Endometrial microvascular endothelial cells (primary cell): Measurements from ENCODE around the gene USP49. TPM values are rescaled to one million over a fixed set of nuclear protein-coding genes. Genes with fewer than 3 reads are reported as not detected.
"Not testable (repeated sequence)": the region's sequence is repeated elsewhere in the genome, so short reads cannot be mapped to it uniquely, and the experiment has no call there.

Experiments used
- in situ Hi-C: cut with HindIII; loops from 2 replicates; pipeline ENCODE4 v1.10.0; 2017; ENCODE audit warnings: low sequenced_read_pairs, low pct_unique_long_range_greater_than_20kb; ENCODE audit errors: inconsistent ontology term
- total RNA-seq: library from RNA; depleted of rRNA; stranded (reverse); fragments of >200 nt; gene quantifications from one replicate; pipeline ENCODE4 v1.2.3, GENCODE V29; 2015; ENCODE audit errors: inconsistent ontology term

The USP49 gene
- total RNA-seq, 1 donor from 2014 or later = 2.8 TPM

DNA sequence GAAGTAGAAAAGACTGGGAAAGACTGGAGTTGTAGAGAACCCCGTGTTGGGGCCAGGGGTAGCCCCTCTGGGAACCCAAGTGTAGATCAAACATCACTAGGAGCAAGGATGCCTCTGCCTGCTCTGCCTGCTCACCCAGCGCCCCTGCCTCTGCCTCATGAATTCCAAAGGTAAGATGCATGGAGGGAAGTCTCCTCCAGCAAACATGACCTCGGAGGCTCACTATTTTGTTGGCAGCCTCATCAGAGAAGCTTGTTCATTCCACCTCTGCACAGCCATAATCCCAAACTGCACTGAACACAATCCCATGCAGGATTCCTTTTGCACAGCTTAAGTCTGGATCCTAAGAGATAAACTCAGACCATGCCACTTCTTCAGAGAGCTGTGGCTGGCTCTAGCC is 120.3 kb downstream of the USP49 start:
- in situ Hi-C loops = loop anchor here (25.0 kb wide), 1 partner anchor 262 kb away; no protein-coding TSS in a partner anchor

DNA sequence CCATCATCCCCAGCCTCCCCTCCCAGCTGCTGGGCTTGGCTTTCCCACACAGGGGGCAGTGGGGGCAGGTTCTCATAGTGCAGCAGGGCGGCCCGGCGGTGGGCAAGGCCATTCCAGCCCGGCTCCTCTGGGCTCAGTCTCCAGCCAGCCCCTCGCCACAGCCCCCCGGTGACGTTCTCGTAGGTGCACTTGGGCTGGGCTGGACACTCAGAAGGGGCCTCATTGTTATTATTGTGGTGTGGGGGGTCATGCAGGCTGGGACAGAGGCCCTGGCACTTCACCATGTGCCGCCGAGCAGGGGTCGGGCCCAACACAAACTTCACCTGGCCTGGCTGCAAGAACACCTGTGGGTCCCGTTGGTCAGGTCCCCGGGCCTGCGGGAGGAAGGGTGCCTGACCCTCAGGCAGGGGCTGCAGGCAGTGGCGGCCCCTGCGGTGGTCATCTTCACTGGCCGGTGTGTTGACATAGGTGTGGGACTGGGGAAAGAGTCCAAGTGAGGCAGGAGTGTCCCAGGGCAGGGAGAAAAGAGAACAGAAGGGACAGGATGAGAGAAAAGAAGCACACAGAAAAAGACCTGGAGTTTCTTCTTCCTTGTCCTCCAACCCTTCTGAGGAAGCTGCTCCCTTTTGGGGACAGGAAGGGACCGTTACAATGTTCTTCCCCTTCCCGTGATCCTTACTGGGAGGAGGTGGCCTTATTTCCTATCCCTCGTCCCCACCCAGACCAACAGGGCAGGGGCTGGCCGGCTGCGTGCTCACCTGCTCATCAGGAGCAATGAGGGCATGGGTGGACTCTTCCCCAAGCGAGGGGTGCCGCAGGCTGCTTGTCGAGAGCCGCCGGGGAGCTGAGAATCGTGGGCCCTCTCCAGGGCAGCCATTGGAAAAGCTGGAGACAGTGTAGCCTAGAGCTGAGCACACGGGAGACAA is 123.9 kb downstream of the USP49 start:
- in situ Hi-C loops = no loop called here

DNA sequence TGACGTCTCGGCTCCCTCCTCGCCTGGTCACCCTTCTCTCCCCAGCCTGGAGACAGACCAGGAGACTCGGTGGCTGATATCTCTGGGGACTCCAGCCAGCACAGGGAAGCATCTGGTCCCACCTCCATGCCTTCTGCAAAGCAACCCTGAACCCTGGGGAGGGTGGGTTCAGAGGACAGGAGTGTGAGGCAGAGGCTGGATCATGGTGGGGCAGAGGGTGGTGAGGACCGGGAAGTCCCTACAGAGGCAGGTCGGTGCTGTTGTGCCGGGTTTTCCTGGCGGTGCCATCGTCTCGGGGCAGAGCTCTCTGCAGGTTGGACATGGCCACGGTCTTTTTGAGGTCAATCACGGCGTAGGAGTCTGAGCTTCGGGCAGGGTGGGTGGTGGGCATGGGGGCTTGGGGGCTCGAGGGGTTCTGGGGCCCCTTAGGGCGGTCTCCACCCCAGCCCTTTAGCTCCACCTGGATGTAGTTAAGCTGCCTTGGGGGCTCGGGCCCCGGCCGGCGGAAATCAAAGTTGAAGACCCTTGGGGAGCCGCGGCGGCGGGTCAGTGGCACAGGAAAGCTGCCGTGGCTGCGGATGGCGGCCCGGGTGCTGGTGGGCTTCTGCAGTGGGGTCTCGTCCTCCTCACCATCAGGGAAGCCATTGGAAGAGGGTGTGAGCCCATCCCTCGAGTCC is 124.7 kb downstream of the USP49 start:
- in situ Hi-C loops = no loop called here

DNA sequence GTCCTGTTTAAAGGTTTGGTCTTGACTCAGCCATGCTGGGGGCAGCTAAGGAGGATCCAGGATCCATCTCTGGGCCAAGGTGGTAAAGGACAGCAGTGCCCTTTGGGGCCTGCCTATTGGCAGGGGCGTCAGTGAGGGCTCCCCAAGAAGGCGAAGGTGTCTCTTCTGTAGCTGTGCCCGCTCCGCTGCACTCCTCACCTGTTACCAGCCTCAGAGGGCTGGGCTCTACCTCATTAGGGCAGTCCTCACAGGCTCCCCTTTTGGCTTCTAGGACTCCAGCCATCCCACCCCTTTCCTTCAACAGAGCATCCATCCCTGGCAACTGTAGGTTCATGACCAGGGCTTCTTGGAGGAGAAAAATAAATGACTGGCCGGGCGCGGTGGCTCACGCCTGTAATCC is 125.8 kb downstream of the USP49 start:
- in situ Hi-C loops = no loop called here

DNA sequence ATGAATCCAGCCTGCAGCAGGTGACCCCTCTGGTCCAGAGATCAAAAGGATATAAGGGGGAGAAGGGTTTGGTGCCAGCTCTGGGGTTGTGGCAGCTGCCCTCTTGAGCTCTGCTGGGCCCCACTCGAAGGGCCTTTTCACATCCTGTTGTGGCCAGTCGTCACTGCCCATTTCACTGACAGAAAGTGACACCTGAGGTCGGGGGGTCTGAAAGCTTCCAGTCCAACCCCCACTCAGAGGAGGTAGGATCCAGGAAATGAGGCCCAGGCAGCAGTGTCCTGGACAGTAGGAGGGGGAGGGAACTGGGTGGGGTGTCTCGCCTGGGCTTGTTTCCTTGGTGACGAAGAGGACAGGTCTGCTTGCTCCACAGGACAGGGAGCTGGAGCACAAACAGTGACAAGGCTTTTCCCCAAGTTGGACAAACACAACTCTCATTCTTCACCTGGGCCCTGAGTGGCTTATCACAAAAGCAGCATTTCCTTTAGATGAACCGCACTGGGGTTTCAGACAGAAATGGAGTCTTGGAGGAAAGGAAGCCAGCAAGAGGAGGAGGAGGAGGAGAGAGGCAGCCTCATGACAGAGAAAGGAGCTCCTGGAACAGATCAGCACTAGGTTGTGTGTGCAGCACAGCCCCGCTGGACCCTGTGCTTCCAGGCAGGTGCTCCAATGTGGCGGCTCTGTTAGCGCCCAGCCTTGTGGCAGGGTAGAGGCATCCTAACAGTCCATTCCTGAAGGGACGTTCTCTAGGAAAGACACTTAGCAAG is 126.4 kb downstream of the USP49 start:
- in situ Hi-C loops = no loop called here

DNA sequence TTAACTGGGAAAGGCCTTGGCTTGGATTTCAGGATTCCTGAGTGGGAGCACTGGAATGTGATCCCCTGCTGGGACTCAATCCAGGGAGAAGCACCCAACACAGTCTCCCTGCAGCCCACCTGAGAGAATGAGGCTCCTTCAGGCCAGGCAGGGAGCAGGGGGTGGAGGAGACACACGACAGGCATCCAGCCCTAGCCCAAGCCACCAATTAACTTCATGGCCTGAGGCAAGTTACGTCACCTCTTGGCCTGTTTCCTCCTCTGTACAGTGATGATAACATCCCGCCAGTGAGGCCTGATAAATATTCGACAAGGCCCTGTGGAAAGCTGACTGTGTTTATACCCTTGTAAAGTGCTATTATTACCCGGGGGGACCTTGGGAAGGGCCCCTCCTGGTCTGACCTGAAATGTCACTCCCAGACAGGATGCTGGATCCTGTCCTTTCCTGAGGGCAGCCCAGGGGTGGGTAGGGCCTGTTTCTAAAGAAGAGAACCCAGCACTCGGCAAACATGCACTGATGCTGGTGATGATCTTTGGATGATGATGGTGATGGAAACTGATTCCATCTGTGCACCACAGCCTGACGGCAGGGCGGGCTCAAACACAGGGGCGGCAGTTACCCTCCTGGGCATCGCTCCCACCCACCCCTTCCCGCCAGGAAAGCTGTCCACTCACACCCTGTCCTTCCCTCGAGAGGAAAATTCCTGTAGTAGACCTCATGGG is 127.9 kb downstream of the USP49 start:
- in situ Hi-C loops = no loop called here

DNA sequence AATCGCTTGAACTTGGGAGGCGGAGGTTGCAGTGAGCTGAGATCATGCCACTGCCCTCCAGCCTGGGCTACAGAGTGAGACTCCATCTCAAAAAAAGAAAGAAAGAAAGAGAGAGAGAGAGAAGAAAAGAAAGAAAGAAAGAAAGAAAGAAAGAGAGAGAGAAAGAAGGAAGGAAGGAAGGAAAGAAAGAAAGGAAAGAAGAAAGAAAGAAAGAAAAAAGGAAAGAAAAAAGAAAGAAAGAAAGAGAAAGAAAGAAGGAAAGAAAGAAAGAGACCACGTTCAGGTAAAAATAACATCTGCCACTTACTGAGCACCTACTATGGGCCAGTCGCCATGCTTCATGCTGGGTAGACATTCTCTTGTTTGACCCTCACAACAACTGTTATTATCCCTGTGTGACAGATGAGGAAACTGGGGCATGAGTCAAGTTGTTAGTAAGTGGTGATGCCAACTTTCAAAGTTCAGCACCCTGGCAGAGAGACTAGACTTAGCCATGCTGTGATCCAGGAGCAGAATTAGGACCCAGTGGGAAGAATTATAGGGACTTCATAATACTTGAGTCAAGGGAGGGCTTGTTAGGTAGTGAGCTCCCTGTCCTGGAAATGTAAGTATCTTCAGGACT is 129.0 kb downstream of the USP49 start:
- in situ Hi-C loops = not testable (repeated sequence)

DNA sequence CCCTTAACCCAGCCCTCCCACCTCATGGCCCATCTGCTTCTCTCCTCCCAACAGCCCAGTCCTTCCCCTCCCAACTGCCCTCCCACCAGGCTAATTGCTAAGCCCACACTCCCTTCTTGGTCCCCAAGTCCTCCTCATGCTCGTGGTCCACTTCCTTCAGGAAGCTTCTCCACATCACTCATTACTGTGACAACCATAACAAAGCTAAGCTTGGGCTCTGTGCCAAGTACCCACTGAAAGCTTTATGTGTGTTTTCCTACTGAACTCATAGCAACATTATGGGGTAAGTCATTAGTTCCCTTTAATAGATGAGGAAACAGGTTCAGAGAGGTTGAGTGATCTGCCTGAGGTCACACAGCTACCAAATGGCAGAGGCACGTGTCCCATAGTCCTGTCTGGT is 131.7 kb downstream of the USP49 start:
- in situ Hi-C loops = no loop called here

DNA sequence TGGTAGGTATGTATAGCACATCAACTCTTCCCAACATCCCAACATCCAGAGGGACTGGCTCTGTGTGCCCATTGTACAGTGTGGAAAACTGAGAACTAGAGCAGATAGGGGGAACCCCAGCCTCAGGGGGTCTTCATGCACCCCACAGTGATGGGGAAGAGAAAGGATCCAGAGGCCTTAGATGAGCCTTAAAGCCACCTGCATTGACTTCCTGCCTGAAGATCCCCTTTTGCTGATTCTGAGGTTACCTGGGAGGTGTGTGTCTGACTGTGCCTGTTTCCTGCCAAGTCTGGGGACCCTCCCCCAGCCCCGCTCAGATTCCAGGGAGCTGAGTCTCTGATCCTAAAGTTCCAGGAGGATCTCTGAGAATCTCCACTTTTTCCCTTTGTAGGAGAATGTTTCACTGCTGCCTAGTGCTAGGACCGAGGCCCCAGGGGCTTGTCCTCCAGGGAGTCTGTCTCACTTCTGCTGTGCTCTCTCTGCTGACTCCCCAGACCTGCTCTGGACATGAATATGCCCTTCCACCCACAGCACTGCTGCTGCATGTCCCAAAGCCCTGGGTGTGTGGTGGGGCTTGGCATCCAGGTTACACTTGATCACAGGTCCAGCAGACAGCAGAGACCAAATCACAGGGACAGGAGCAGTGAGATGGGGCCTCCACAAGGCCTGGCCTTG is 135.1 kb downstream of the USP49 start:
- in situ Hi-C loops = no loop called here

DNA sequence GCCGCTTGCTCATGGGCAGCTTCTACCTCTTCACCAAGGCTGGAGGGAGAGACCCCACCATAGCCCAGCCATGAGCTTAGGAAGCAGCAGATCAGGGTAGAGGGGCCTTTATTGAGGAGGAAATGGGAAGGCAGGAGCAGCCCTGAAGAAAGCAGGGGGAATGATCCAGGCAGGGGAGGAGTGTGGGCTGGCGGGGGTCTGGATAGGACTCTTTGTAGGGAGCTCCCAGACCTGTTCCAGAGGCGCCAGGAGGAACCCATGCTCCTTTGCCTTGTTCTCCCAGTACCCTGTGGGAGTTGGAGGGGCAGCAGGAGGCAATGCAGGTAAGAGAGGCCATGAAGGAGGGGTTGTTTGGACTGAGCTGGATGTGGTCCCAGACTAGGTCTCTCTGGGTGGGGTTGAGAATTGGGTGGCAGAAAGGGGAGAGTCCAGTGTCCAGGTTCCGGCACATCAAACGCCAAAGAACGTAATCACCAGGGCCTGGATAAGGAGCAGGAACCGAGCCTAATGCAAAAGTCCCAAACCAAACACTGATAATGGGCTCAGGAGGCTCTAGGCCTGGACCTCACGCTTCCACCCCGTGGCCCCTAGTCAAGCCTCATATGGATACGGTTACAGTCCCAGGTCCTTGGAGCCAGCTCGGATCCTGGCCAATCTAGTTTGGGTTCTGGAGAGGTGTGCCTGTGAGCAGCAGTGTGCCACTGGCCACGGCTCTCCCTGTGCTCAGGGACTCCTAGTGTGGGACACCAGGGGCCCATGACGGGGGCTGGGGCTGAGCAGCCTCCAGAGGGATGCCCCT is 135.9 kb downstream of the USP49 start:
- in situ Hi-C loops = no loop called here

DNA sequence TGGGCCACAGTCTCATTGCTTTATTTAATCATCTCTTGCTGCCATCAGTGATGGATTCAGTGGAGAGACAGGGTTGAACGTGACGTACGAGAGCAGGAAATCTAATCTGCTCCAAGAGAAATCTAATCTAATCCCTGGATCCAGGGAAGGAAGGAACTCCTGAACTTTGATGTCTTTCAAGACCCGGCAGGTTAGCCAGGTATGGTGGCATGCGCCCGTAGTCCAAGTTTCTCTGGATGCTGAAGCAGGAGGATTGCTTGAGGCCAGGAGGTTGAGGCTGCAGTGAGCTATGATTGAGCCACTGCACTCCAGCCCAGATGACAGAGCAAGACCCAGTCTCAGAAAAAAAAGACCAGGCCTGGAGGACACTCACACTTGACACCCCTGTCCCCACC is 136.5 kb downstream of the USP49 start:
- in situ Hi-C loops = no loop called here

DNA sequence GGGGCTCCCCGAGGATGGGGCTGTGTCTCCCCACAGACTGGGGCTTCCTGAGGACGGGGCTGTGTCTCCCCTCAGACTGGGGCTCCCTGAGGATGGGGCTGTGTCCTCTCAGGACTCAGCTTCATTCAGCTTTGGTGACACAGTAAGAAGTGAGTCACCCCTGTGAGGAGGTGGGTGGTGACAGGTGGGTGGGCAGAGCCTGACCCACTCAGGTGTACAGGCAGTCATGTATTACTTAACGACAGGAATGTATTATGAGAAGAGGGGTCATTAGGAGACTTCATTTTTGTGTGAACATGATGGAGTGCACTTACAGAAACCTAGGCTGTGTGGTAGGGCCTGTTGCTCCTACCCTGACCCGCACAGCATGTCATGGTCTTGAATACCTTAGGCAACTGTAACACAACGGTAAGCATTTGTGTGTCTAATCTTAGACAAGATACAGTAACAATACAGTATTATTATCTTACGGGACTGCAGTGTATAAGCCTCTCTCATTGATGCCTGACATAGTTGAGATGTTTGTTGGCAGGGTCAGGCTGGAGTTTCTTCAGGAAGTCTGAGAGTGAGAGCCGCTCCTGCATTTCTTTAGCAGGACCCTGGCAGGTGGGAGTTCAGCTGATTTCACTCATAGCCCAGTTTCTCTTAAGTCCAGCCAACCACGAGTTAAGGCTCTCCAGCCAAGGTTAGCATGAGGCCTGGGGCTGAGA is 137.1 kb downstream of the USP49 start:
- in situ Hi-C loops = no loop called here

DNA sequence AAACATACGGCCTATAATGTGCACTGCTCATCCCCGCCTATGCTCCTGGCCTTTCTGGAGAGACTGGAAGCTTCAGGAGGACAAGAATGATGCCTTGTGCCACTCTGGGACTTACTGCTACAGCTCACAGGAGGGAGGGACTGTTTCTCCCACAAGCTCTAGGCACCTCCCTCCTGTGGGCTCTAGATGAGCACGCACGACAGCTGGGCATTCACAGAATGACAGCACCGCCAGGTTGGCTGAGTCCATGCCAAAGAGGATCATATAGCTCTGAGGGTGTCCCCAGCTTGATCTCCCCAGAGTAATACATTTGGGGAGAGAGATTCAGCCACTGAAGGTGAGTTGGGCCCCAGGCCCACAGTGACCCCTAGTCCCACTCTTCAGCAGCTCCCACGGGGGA is 137.9 kb downstream of the USP49 start:
- in situ Hi-C loops = no loop called here

DNA sequence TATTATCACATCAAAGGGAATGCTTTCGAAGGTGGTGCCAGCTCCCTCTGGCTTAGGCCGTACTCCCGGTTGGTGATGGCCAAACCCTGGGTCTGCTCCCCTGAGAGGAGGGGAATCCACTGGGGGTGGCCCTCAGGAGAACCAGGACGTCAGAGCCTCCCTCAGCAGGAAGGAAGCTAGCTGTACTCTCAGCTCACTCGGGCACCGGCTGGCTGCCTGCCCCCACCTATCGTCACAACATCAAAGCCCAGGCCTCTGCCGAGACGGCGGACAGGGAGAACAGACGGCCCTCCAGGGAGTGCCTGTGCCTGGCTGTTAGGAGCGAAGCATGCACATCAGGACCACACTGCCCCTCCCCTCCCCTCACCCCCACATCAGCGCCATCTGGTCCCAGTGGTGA is 138.8 kb downstream of the USP49 start:
- in situ Hi-C loops = no loop called here

DNA sequence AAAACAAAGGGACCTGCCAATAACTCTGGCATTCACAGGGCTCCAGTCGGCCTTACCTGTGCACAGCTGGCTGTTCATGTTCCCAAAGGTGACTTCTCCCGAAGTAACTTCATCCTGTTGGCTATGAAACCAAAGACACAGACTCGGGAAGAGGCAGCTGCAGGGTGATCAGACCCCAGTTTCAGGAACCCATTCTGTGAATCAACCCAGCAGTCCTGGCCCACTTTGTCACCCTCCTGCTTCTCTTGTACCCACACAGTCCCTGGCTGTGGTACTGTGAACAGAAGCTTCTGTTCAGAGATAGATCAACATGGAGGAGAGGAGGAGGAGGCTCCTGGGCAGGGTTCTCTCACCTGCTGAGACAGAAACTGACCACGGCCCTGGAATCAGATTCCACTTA is 139.3 kb downstream of the USP49 start:
- in situ Hi-C loops = no loop called here

DNA sequence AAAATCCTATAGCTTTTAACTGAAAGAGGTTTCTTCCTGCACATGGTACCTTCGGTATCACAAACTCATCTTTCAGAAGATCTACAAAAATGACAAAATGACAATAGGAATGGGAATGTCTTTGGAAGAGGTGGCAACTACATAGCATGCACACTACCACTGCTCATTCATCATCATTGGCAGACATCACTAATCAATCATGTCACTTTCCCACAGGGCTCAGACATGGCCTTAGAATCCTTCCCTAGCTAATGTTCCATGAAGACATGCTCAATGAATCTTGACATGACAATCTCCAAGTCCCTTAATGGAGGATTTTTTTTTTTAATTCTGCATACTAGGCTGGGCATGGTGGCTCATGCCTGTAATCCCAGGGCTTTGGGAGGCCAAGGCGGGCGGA is 144.8 kb downstream of the USP49 start:
- in situ Hi-C loops = no loop called here

DNA sequence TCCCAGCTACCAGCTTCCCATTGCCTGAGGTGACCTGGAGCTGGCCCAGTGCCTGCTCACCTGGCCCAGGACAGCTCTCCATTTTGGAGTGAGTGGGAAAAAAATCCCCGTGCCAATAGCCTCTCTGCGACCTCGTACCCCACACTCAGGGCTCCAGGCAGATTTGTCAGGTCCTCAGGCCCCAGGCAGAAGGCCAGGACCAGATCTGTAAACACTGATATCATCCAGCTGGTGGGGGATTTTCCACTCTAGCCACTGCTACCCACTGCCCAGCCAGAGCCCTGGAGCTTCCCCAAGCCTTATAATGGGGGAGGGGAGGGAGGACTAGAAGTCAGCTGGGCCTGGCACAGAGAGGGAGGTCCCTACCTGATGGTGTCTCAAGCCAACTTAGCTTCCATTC is 146.6 kb downstream of the USP49 start:
- in situ Hi-C loops = no loop called here
